Measurements from ENCODE around the gene NRP1. TPM values are rescaled to one million over a fixed set of nuclear protein-coding genes. Genes with fewer than 3 reads are reported as not detected.

Gene NRP1
- total RNA-seq, 6 experiments from 2014 or later: 14.7 to 61.7 (median 29.5) TPM

- DNase-seq (peak in 1 of 3 donors; percentile 45), ATAC-seq (peak; percentile 21 to 64 (median 46))
- TF ChIP-seq CTCF (IDR thresholded peaks at IDR 0.05) (no peak), POLR2A (IDR thresholded peaks at IDR 0.05) (no peak)
- H3K4me1 ChIP-seq: no peaks in the 10 kb centered on the region
- WGBS (ENCODE audit: insufficient coverage, low coverage, low lambda C conversion rate, missing lambda C conversion rate): 60% methylated on average over 6 of the region's 11 CpGs
- H3K4me3 ChIP-seq: no peak overlapping the region
- H3K27ac ChIP-seq: no peak overlapping the region
- H3K27me3 ChIP-seq: no peaks in the 10 kb centered on the region
- no peaks in the 10 kb centered on the region for H3K9me3 ChIP-seq
- no peaks in the 10 kb centered on the region for H3K36me3 ChIP-seq
- intact Hi-C loops (cut with DNase I): no loop called here
Observed at GRCh38 chr10:33134011-33134751, 200.3 kb downstream of the NRP1 start.

DNA sequence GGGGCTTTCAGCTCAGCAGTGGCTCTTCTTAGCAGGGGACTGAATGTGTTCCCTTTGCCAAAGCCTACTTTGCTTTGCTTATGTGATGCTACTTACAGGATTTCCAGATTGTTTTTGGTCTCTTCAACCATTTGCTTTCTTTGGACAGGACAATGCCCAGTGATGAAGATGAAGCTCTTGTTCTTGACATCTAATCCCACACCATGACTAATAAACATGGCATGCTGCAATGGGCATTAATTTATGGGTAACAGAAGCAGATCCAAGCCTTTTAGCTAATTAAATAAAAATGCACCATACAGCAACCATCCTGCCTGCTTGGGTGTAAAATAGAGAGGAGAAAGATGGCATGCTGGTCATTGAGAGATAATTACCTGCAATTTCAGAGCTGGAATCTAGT is 200.9 kb downstream of the NRP1 start:
- Histone ChIP-seq H3K4me1 (no peaks in the 10 kb centered on the region), H3K27ac (no peak overlapping the region), H3K4me3 (no peak overlapping the region), H3K27me3 (no peaks in the 10 kb centered on the region), H3K36me3 (no peaks in the 10 kb centered on the region), H3K9me3 (no peaks in the 10 kb centered on the region)
- no peak for TF ChIP-seq CTCF (IDR thresholded peaks at IDR 0.05)
- no peak for TF ChIP-seq POLR2A (IDR thresholded peaks at IDR 0.05)
- DNase-seq (no peak), ATAC-seq (no peak)
- intact Hi-C loops (cut with DNase I): no loop called here

GRCh38 chr10:33132626-33133025 is 201.8 kb downstream of the NRP1 start:
- H3K27ac ChIP-seq: no peak overlapping the region
- H3K4me3 ChIP-seq: no peak overlapping the region
- 90% methylated on average over 1 of the region's 1 CpG for WGBS (ENCODE audit: insufficient coverage, low coverage, low lambda C conversion rate, missing lambda C conversion rate)
- H3K9me3 ChIP-seq: no peaks in the 10 kb centered on the region
- TF ChIP-seq CTCF (IDR thresholded peaks at IDR 0.05) (peak in 1 of 4 donors; percentile 11), POLR2A (IDR thresholded peaks at IDR 0.05) (no peak)
- H3K4me1 ChIP-seq: no peaks in the 10 kb centered on the region
- intact Hi-C loops (cut with DNase I): no loop called here
- no peaks in the 10 kb centered on the region for H3K27me3 ChIP-seq
- ATAC-seq (peak in 2 of 4 donors; percentile 11 to 49), DNase-seq (no peak)
- no peaks in the 10 kb centered on the region for H3K36me3 ChIP-seq

DNA sequence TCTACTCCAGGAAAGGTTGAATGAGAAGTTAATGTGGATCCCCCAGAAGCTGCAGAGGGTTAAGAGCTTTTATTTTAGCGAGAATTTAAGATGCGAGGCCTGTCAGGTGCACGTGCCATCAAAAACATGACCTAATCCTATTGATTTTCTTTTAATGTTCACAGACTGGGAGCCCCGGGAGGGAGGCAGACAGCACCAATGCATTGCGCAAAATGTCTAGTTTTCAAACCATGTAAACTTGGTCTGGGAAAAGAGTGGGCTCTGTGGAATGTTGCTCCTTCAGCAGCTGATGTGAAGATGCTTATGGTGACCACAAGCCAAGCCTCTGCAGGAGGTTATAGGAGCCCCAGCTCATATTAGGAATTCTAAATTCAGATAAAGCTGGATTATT is 204.5 kb downstream of the NRP1 start:
- H3K9me3 ChIP-seq: no peaks in the 10 kb centered on the region
- H3K4me3 ChIP-seq: no peak overlapping the region
- no peaks in the 10 kb centered on the region for H3K27me3 ChIP-seq
- ATAC-seq (peak in 3 of 4 donors; percentile 38 to 40 (median 38)), DNase-seq (no peak)
- 27% methylated on average over 5 of the region's 5 CpGs for WGBS (ENCODE audit: insufficient coverage, low coverage, low lambda C conversion rate, missing lambda C conversion rate)
- intact Hi-C loops (cut with DNase I): no loop called here
- no peaks in the 10 kb centered on the region for H3K4me1 ChIP-seq
- no peaks in the 10 kb centered on the region for H3K36me3 ChIP-seq
- no peak for TF ChIP-seq POLR2A (IDR thresholded peaks at IDR 0.05)
- no peak for TF ChIP-seq CTCF (IDR thresholded peaks at IDR 0.05)
- H3K27ac ChIP-seq: no peak overlapping the region
